ENCODE results near the gene TTLL13. TPM values are rescaled to one million over a fixed set of nuclear protein-coding genes. Genes with fewer than 3 reads are reported as not detected.
"Not testable (repeated sequence)": the region's sequence is repeated elsewhere in the genome, so short reads cannot be mapped to it uniquely, and the experiment has no call there.

Gene TTLL13
- total and polyA plus RNA-seq, 2 donors (not counting 1 experiment from before 2014, with no cell fraction given): under 0.01 to 0.08 TPM

DNA sequence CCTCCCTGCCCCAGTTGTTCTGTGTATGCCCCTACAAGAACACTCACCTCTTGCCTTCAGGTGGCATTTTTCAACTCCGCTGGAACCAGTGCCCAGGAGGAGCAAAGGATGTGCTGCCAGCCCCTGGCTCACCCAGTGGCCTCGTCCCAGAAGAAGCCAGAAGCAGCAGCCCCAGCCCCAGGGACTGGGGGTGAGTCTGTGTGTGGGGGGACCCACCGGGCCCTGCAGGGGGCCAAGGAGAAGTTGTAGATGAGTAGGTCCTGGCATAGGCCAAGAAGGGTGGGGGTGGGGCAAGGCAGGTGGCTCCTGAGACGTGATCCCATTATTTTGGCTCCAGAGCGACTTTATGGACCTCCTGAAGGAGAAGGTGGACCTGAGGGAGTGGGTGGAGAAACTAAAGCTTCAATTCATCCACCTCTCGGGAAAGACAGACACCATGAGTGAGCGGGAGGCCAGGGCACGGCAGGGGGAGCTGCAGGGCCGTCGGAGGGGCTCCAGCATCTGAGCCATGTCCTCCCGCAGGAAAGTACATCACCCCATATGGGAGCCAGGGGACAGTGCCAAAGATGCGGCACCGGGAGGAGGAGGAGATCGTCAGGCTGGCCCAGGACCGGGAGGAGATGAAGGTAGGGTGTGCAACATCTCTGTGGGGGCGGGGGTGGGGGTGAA, 45.4 kb downstream of the TTLL13 start:
- H4K20me1 ChIP-seq (ENCODE audit: control insufficient read depth, extremely low read depth, insufficient read depth, low read length): no peaks in the 10 kb centered on the region
- no peak overlapping the region for H3K4me2 ChIP-seq (ENCODE audit: extremely low read depth, insufficient read depth, low read length)
- H3K27me3 ChIP-seq (ENCODE audit: control insufficient read depth, insufficient read depth, low read length): no peaks in the 10 kb centered on the region
- no peaks in the 10 kb centered on the region for H3K79me2 ChIP-seq (ENCODE audit: control insufficient read depth, insufficient read depth, low read length)
- H3K27ac ChIP-seq (ENCODE audit: insufficient read depth, low read length): no peak overlapping the region
- no peak for TF ChIP-seq EZH2 (IDR thresholded peaks at IDR 0.05; ENCODE audit: low read length, missing control alignments)
- TF ChIP-seq, protein P1, sequence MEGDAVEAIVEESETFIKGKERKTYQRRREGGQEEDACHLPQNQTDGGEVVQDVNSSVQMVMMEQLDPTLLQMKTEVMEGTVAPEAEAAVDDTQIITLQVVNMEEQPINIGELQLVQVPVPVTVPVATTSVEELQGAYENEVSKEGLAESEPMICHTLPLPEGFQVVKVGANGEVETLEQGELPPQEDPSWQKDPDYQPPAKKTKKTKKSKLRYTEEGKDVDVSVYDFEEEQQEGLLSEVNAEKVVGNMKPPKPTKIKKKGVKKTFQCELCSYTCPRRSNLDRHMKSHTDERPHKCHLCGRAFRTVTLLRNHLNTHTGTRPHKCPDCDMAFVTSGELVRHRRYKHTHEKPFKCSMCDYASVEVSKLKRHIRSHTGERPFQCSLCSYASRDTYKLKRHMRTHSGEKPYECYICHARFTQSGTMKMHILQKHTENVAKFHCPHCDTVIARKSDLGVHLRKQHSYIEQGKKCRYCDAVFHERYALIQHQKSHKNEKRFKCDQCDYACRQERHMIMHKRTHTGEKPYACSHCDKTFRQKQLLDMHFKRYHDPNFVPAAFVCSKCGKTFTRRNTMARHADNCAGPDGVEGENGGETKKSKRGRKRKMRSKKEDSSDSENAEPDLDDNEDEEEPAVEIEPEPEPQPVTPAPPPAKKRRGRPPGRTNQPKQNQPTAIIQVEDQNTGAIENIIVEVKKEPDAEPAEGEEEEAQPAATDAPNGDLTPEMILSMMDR (conservative IDR thresholded peaks at IDR 0.05 in 1 of 2, IDR thresholded peaks at IDR 0.05 in 1 of 2; ENCODE audit: low read depth in 1 of 2, low read length in 2 of 2): no peak
- H3K4me1 ChIP-seq (ENCODE audit: control insufficient read depth, extremely low read depth, insufficient read depth, low read length): no peaks in the 10 kb centered on the region
- H3K9me3 ChIP-seq (ENCODE audit: control insufficient read depth, insufficient read depth, low read depth, low read length): no peaks in the 10 kb centered on the region
- no peak for DNase-seq (ENCODE audit: low read depth in 2 of 2)
- H3K36me3 ChIP-seq (ENCODE audit: control insufficient read depth, insufficient read depth, low read length): no peaks in the 10 kb centered on the region
- H2AFZ ChIP-seq (ENCODE audit: low read length): no peak overlapping the region
- H3K4me3 ChIP-seq (replicated peaks in 1 of 4; ENCODE audit: control extremely low read depth in 1 of 4, insufficient read depth in 1 of 4, low read depth in 3 of 4, low read length in 4 of 4): no peak overlapping the region
- H3K9ac ChIP-seq (ENCODE audit: insufficient read depth, low read length): no peak overlapping the region

- no peaks in the 10 kb centered on the region for H3K9me3 ChIP-seq (ENCODE audit: control insufficient read depth, insufficient read depth, low read depth, low read length)
- TF ChIP-seq, protein P1 (conservative IDR thresholded peaks at IDR 0.05 in 1 of 2, IDR thresholded peaks at IDR 0.05 in 1 of 2; ENCODE audit: low read depth in 1 of 2, low read length in 2 of 2): no peak
- no peak for TF ChIP-seq EZH2 (IDR thresholded peaks at IDR 0.05; ENCODE audit: low read length, missing control alignments)
- H3K4me3 ChIP-seq (replicated peaks in 1 of 4; ENCODE audit: control extremely low read depth in 1 of 4, insufficient read depth in 1 of 4, low read depth in 3 of 4, low read length in 4 of 4): no peak overlapping the region
- H4K20me1 ChIP-seq (ENCODE audit: control insufficient read depth, extremely low read depth, insufficient read depth, low read length): no peaks in the 10 kb centered on the region
- no peak overlapping the region for H3K4me2 ChIP-seq (ENCODE audit: extremely low read depth, insufficient read depth, low read length)
- no peak overlapping the region for H3K27ac ChIP-seq (ENCODE audit: insufficient read depth, low read length)
- H3K79me2 ChIP-seq (ENCODE audit: control insufficient read depth, insufficient read depth, low read length): no peaks in the 10 kb centered on the region
- no peak overlapping the region for H3K9ac ChIP-seq (ENCODE audit: insufficient read depth, low read length)
- H3K27me3 ChIP-seq (ENCODE audit: control insufficient read depth, insufficient read depth, low read length): no peaks in the 10 kb centered on the region
- DNase-seq (ENCODE audit: low read depth in 2 of 2): no peak
- no peaks in the 10 kb centered on the region for H3K4me1 ChIP-seq (ENCODE audit: control insufficient read depth, extremely low read depth, insufficient read depth, low read length)
- no peak overlapping the region for H2AFZ ChIP-seq (ENCODE audit: low read length)
- H3K36me3 ChIP-seq (ENCODE audit: control insufficient read depth, insufficient read depth, low read length): no peaks in the 10 kb centered on the region
These were observed 45.9 kb downstream of the TTLL13 start for GRCh38 chr15:90295270-90295648.

- H4K20me1 ChIP-seq (ENCODE audit: control insufficient read depth, extremely low read depth, insufficient read depth, low read length); H3K36me3 ChIP-seq (ENCODE audit: control insufficient read depth, insufficient read depth, low read length); H3K9me3 ChIP-seq (ENCODE audit: control insufficient read depth, insufficient read depth, low read depth, low read length); H2AFZ ChIP-seq (ENCODE audit: low read length); H3K4me2 ChIP-seq (ENCODE audit: extremely low read depth, insufficient read depth, low read length); H3K9ac ChIP-seq (ENCODE audit: insufficient read depth, low read length); H3K79me2 ChIP-seq (ENCODE audit: control insufficient read depth, insufficient read depth, low read length); H3K27ac ChIP-seq (ENCODE audit: insufficient read depth, low read length); H3K4me1 ChIP-seq (ENCODE audit: control insufficient read depth, extremely low read depth, insufficient read depth, low read length); H3K27me3 ChIP-seq (ENCODE audit: control insufficient read depth, insufficient read depth, low read length); H3K4me3 ChIP-seq (replicated peaks in 1 of 4; ENCODE audit: control extremely low read depth in 1 of 4, insufficient read depth in 1 of 4, low read depth in 3 of 4, low read length in 4 of 4): not testable (repeated sequence)
- peak in 1 of 2 donors; percentile 43 for DNase-seq (ENCODE audit: low read depth in 2 of 2)
These were observed 47.0 kb downstream of the TTLL13 start for GRCh38 chr15:90296316-90296884.
